Tibial nerve (tissue), 4 donors: ENCODE results near the gene TLR5. TPM values are rescaled to one million over a fixed set of nuclear protein-coding genes. Genes with fewer than 3 reads are reported as not detected.

Experiments
- DNase-seq, 2 donors: peaks; one replicate each; pipeline ENCODE4 v3.0.0-alpha.2; 2019; ENCODE audit warnings: low spot score in 2 of 2
- H3K27ac ChIP-seq, 4 donors: fragments of 200-600 bp; sonication (generic) in 3 of 4; one replicate each; pipeline ENCODE4 v1.5.1; 2017 to 2019; ENCODE audit warnings: mild to moderate bottlenecking in 1 of 4
- H3K27me3 ChIP-seq, 2 donors: fragments of 200-600 bp; sonication (generic) in 1 of 2; one replicate each; pipeline versions ENCODE4 v1.5.1 to v1.6.0; 2017 to 2019
- H3K36me3 ChIP-seq, 3 donors: fragments of 200-600 bp; sonication (generic); one replicate each; pipeline ENCODE4 v1.5.1; 2018 to 2019
- H3K4me1 ChIP-seq, 4 donors: fragments of 200-600 bp; sonication (generic) in 3 of 4; one replicate each; pipeline ENCODE4 v1.5.1; 2017 to 2019
- H3K4me3 ChIP-seq, 4 donors: fragments of 200-600 bp; sonication (generic) in 3 of 4; one replicate each; pipeline ENCODE4 v1.5.1; 2017 to 2019; ENCODE audit warnings: mild to moderate bottlenecking in 1 of 4, moderate library complexity in 1 of 4
- H3K9me3 ChIP-seq, 4 donors: fragments of 200-600 bp; sonication (generic) in 3 of 4; one replicate each; pipeline ENCODE4 v1.5.1; 2017 to 2019
- CTCF ChIP-seq, 5 experiments: fragments of 200-600 bp in 3 of 5; fragments of 450-650 bp in 2 of 5; sonication (generic) in 3 of 5; IDR thresholded peaks; one replicate each; pipeline ENCODE4 v1.5.1; 2016 to 2019; ENCODE audit warnings: antibody characterized with exemption in 5 of 5, mild to moderate bottlenecking in 3 of 5, moderate library complexity in 2 of 5
- EP300 ChIP-seq, 2 donors: sonication (generic); formaldehyde crosslinking; IDR thresholded peaks; one replicate each; pipeline ENCODE4 v1.6.1; 2017; ENCODE audit warnings: antibody characterized with exemption in 2 of 2, mild to moderate bottlenecking in 1 of 2
- POLR2A ChIP-seq, 2 donors: fragments of 450-650 bp; IDR thresholded peaks; one replicate each; pipeline ENCODE4 v1.6.1; 2017; ENCODE audit warnings: antibody characterized with exemption in 2 of 2, mild to moderate bottlenecking in 2 of 2, moderate library complexity in 2 of 2
- WGBS, 2 donors: methylation state at CpG; one replicate each; pipeline ENCODE4 v1.1.5; 2018; 5-methylcytosine and 5-hydroxymethylcytosine counted together
- total RNA-seq, 4 donors: library from RNA; depleted of rRNA; stranded (reverse); fragments of >200 nt; gene quantifications; one replicate each; pipeline ENCODE4 v1.1.0, GENCODE V29; 2016

Gene TLR5
- total RNA-seq, 4 donors from 2014 or later: 3.7 to 19.2 (median 12.4) TPM

GRCh38 chr1:223106856-223107255, 36.2 kb downstream of the TLR5 start:
- WGBS, 2 donors: 44 to 54% methylated on average over 3 of the region's 3 CpGs
- no peak overlapping the region for H3K27ac ChIP-seq
- DNase-seq: no peak

GRCh38 chr1:223105568-223105967, 37.5 kb downstream of the TLR5 start:
- Histone ChIP-seq H3K9me3 (peaks cover 0 to 3% (median 0%) of the 10 kb centered on the region in 4 donors), H3K27me3 (no peaks in the 10 kb centered on the region), H3K4me3 (no peak overlapping the region), H3K4me1 (no peaks in the 10 kb centered on the region), H3K36me3 (no peaks in the 10 kb centered on the region), H3K27ac (no peak overlapping the region)
- 92 to 94% methylated on average over 7 of the region's 7 CpGs for WGBS, 2 donors
- TF ChIP-seq CTCF (IDR thresholded peaks at IDR 0.05): no peak
- TF ChIP-seq POLR2A (IDR thresholded peaks at IDR 0.05): no peak
- no peak for TF ChIP-seq EP300 (IDR thresholded peaks at IDR 0.05)
- DNase-seq: no peak

More at GRCh38 chr1:223106856-223107255, 36.2 kb downstream of the TLR5 start:
- H3K36me3 ChIP-seq: peaks cover 0 to 2% (median 0%) of the 10 kb centered on the region in 3 donors
- H3K4me3 ChIP-seq: no peak overlapping the region
- H3K9me3 ChIP-seq: no peaks in the 10 kb centered on the region
- no peaks in the 10 kb centered on the region for H3K4me1 ChIP-seq
- no peaks in the 10 kb centered on the region for H3K27me3 ChIP-seq
- TF ChIP-seq EP300 (IDR thresholded peaks at IDR 0.05) (no peak), POLR2A (IDR thresholded peaks at IDR 0.05) (no peak)

- WGBS, 2 donors: 51 to 68% methylated on average over 10 of the region's 10 CpGs
- DNase-seq: no peak
- Histone ChIP-seq H3K27me3 (no peaks in the 10 kb centered on the region), H3K4me1 (no peaks in the 10 kb centered on the region), H3K4me3 (no peak overlapping the region), H3K36me3 (no peaks in the 10 kb centered on the region), H3K9me3 (peaks cover 0 to 14% (median 0%) of the 10 kb centered on the region in 4 donors), H3K27ac (no peak overlapping the region)
- TF ChIP-seq POLR2A (IDR thresholded peaks at IDR 0.05): no peak
- TF ChIP-seq CTCF (IDR thresholded peaks at IDR 0.05): no peak
- peak in 1 of 2 donors; percentile 23 for TF ChIP-seq EP300 (IDR thresholded peaks at IDR 0.05)
Observed at GRCh38 chr1:223102797-223103533, 40.1 kb downstream of the TLR5 start.

- DNase-seq: no peak
- TF ChIP-seq POLR2A (IDR thresholded peaks at IDR 0.05): no peak
- no peak for TF ChIP-seq EP300 (IDR thresholded peaks at IDR 0.05)
- no peak for TF ChIP-seq CTCF (IDR thresholded peaks at IDR 0.05)
- Histone ChIP-seq H3K4me3 (no peak overlapping the region), H3K27me3 (no peaks in the 10 kb centered on the region), H3K36me3 (no peaks in the 10 kb centered on the region), H3K27ac (no peak overlapping the region), H3K4me1 (no peaks in the 10 kb centered on the region), H3K9me3 (peaks cover 0 to 14% (median 0%) of the 10 kb centered on the region in 4 donors)
- WGBS, 2 donors: 60 to 67% methylated on average over 1 of the region's 1 CpG
Observed at GRCh38 chr1:223097713-223098112, 45.3 kb downstream of the TLR5 start.

- WGBS, 2 donors: 82 to 83% methylated on average over 4 of the region's 4 CpGs
- no peak for DNase-seq
- H3K36me3 ChIP-seq: no peaks in the 10 kb centered on the region
- no peak overlapping the region for H3K4me3 ChIP-seq
- H3K9me3 ChIP-seq: peaks cover 0 to 14% (median 0%) of the 10 kb centered on the region in 4 donors
- no peak overlapping the region for H3K27ac ChIP-seq
- H3K27me3 ChIP-seq: no peaks in the 10 kb centered on the region
- TF ChIP-seq POLR2A (IDR thresholded peaks at IDR 0.05): no peak
- TF ChIP-seq CTCF (IDR thresholded peaks at IDR 0.05): no peak
- no peak for TF ChIP-seq EP300 (IDR thresholded peaks at IDR 0.05)
- H3K4me1 ChIP-seq: no peaks in the 10 kb centered on the region
Observed at GRCh38 chr1:223095870-223096269, 47.2 kb downstream of the TLR5 start.
